M059J (cell line): ENCODE results near the gene FRYL. TPM values are rescaled to one million over a fixed set of nuclear protein-coding genes. Genes with fewer than 3 reads are reported as not detected.
A peak's percentile ranks its signal among the peaks of the same experiment; 100 is the strongest.
"Not testable (repeated sequence)": the region's sequence is repeated elsewhere in the genome, so short reads cannot be mapped to it uniquely, and the experiment has no call there.

Experiments
- DNase-seq: peaks from one replicate; pipeline ENCODE4 v3.0.0-alpha.2; 2012; ENCODE audit warnings: low read depth
- total RNA-seq: library from RNA; depleted of rRNA; stranded (reverse); fragments of >200 nt; shearing (Covaris generic); gene quantifications from 2 replicates; pipeline ENCODE4 v1.2.3, GENCODE V29; 2014

Gene FRYL
- total RNA-seq, 1 experiment from 2014 or later = 46.7 TPM

GRCh38 chr4:48698029-48698971, 81.8 kb downstream of the FRYL start:
- DNase-seq = peak; percentile 91

GRCh38 chr4:48697516-48697915, 82.6 kb downstream of the FRYL start:
- not testable (repeated sequence) for DNase-seq

- no peak for DNase-seq
These were observed 85.3 kb downstream of the FRYL start for GRCh38 chr4:48694824-48695223.

GRCh38 chr4:48693856-48694574, 86.1 kb downstream of the FRYL start:
- DNase-seq = no peak

- DNase-seq = no peak
These were observed 87.2 kb downstream of the FRYL start for GRCh38 chr4:48692897-48693296.

- DNase-seq = no peak
These were observed 88.0 kb downstream of the FRYL start for GRCh38 chr4:48692044-48692443.

GRCh38 chr4:48688953-48689352, 91.1 kb downstream of the FRYL start:
- DNase-seq = no peak

- no peak for DNase-seq
These were observed 92.6 kb downstream of the FRYL start for GRCh38 chr4:48687313-48688051.

GRCh38 chr4:48686369-48686768, 93.7 kb downstream of the FRYL start:
- DNase-seq = no peak

- DNase-seq = no peak
These were observed 96.1 kb downstream of the FRYL start for GRCh38 chr4:48683784-48684666.

- not testable (repeated sequence) for DNase-seq
These were observed 97.2 kb downstream of the FRYL start for GRCh38 chr4:48682870-48683269.

GRCh38 chr4:48681856-48682255, 98.2 kb downstream of the FRYL start:
- peak; percentile 36 for DNase-seq

GRCh38 chr4:48680848-48681568, 99.1 kb downstream of the FRYL start:
- DNase-seq = no peak

GRCh38 chr4:48673537-48673936, 106.5 kb downstream of the FRYL start:
- no peak for DNase-seq

- DNase-seq = no peak
These were observed 109.5 kb downstream of the FRYL start for GRCh38 chr4:48670587-48670986.

- no peak for DNase-seq
These were observed 111.0 kb downstream of the FRYL start for GRCh38 chr4:48669086-48669485.

GRCh38 chr4:48668254-48669017, 111.6 kb downstream of the FRYL start:
- no peak for DNase-seq

- DNase-seq = no peak
These were observed 112.9 kb downstream of the FRYL start for GRCh38 chr4:48667148-48667547.

- peak; percentile 66 for DNase-seq
These were observed 114.4 kb downstream of the FRYL start for GRCh38 chr4:48665555-48666186.
